HL-60 (cell line): Measurements from ENCODE around the gene MYOCD.

Experiments used
- DNase-seq, 2 experiments: peaks; one replicate each; pipeline ENCODE4 v3.0.0-alpha.2; 2010 to 2020; ENCODE audit warnings: low read depth in 1 of 2, low spot score in 1 of 2
- H3K27ac ChIP-seq: fragments of 250-450 bp; sonication (Bioruptor Pico); replicated peaks from 2 replicates; pipeline ENCODE4 v1.5.1; 2020; ENCODE audit warnings: mild to moderate bottlenecking, moderate library complexity
- H3K27me3 ChIP-seq: fragments of 250-450 bp; sonication (Bioruptor Pico); 2 replicates; pipeline ENCODE4 v1.5.1; 2021; ENCODE audit warnings: mild to moderate bottlenecking, moderate library complexity; ENCODE audit not compliant: insufficient read depth, poor library complexity, severe bottlenecking
- H3K4me3 ChIP-seq: replicated peaks from 2 replicates; pipeline ENCODE4 v1.5.1; 2011; ENCODE audit warnings: mild to moderate bottlenecking, control low read depth, low read length; ENCODE audit not compliant: insufficient read depth
- CTCF ChIP-seq: IDR thresholded peaks from one replicate; pipeline ENCODE4 v1.5.1; 2011; ENCODE audit warnings: low read length, control low read depth, inconsistent platforms; ENCODE audit not compliant: insufficient read depth
- GABPA ChIP-seq: IDR thresholded peaks from 2 replicates; pipeline ENCODE4 v1.6.1; 2012; ENCODE audit warnings: low read depth
- POLR2AphosphoS5 ChIP-seq: IDR thresholded peaks from 2 replicates; pipeline ENCODE4 v1.6.1; 2012; ENCODE audit warnings: low read depth
- REST ChIP-seq: IDR thresholded peaks from 2 replicates; pipeline ENCODE4 v1.6.1; 2012; ENCODE audit warnings: low read depth; ENCODE audit not compliant: insufficient replicate concordance
- SPI1 ChIP-seq: IDR thresholded peaks from 2 replicates; pipeline ENCODE4 v1.6.1; 2012; ENCODE audit warnings: low read depth, mild to moderate bottlenecking, borderline replicate concordance

The MYOCD gene

GRCh38 chr17:12672947-12673346 is 7.3 kb downstream of the MYOCD start:
- H3K4me3 ChIP-seq, result no peak overlapping the region
- DNase-seq, result no peak
- H3K27me3 ChIP-seq, result no peaks in the 10 kb centered on the region
- no peak overlapping the region for H3K27ac ChIP-seq
- TF ChIP-seq REST, result no peak
- TF ChIP-seq POLR2AphosphoS5, result no peak

- no peak overlapping the region for H3K4me3 ChIP-seq
- H3K27me3 ChIP-seq, result no peaks in the 10 kb centered on the region
- DNase-seq, result peak in 1 of 2 experiments; percentile 1
- TF ChIP-seq REST (no peak), CTCF (no peak), SPI1 (no peak), POLR2AphosphoS5 (no peak), GABPA (no peak)
- H3K27ac ChIP-seq, result no peak overlapping the region
Measured at GRCh38 chr17:12673788-12674187, 8.1 kb downstream of the MYOCD start.

GRCh38 chr17:12680407-12680897 is 14.8 kb downstream of the MYOCD start:
- Histone ChIP-seq H3K27ac (no peak overlapping the region), H3K4me3 (no peak overlapping the region), H3K27me3 (no peaks in the 10 kb centered on the region)
- no peak for TF ChIP-seq POLR2AphosphoS5
- TF ChIP-seq SPI1, result no peak
- no peak for TF ChIP-seq REST
- TF ChIP-seq CTCF, result no peak
- TF ChIP-seq GABPA, result no peak
- DNase-seq, result no peak

- Histone ChIP-seq H3K27ac (no peak overlapping the region), H3K4me3 (no peak overlapping the region), H3K27me3 (no peaks in the 10 kb centered on the region)
- no peak for DNase-seq
- TF ChIP-seq SPI1, result no peak
- TF ChIP-seq GABPA, result no peak
Measured at GRCh38 chr17:12680993-12681392, 15.3 kb downstream of the MYOCD start.
